ENCODE results near the gene PDE11A. TPM values are rescaled to one million over a fixed set of nuclear protein-coding genes. Genes with fewer than 3 reads are reported as not detected.

Gene PDE11A
- total RNA-seq, 1 donor from 2014 or later: 0.27 TPM

DNA sequence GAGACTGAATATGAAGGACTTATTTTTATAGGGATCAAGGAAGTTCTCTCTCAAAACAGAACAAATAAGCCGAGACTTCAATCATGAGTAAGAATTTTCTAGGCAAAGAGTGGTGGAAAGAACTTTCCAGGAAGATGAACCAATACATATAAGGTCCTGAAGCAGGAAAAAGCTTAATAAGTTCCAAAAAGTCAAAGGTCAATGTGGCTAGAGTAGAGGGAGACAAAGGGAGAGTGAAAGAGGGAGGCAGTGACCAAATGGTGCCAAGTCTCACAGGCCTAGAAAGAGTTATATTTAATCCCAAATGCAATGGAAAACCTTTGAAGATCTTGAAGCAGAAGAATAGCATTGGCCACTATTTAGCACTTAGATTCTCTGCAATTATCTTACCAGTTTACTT is 56.0 kb downstream of the PDE11A start:
- peaks cover 2% of the 10 kb centered on the region for H3K9me3 Mint-ChIP-seq (ENCODE audit: unreplicated experiment)
- no peaks in the 10 kb centered on the region for H3K4me1 Mint-ChIP-seq (ENCODE audit: low read depth, unreplicated experiment)

DNA sequence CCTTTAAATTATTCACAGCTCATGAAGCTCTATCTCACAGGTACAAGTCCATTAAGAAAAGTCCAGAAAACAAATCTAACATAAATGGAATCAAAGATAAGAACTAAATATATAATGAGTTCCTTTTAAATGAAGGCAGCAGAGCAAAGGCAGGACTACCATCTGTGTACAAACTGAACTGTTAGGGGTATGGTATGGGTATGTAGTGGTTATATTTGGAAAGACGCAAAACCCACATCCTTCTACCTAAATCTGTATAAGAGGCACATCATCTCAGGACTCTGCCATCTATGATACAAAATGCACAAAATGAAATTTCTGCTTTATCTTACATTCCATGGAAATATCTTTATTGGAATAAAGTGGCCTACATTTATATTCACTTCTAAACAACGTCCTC is 59.9 kb downstream of the PDE11A start:
- H3K27me3 Mint-ChIP-seq (ENCODE audit: unreplicated experiment): no peaks in the 10 kb centered on the region

More for the DNA sequence above, 56.0 kb downstream of the PDE11A start:
- no peak overlapping the region for H3K27ac Mint-ChIP-seq (ENCODE audit: unreplicated experiment)
- H3K27me3 Mint-ChIP-seq (ENCODE audit: unreplicated experiment): no peaks in the 10 kb centered on the region
- H3K36me3 Mint-ChIP-seq (ENCODE audit: unreplicated experiment): no peaks in the 10 kb centered on the region
- DNase-seq: no peak
- no peak overlapping the region for H3K4me3 Mint-ChIP-seq (ENCODE audit: unreplicated experiment)
- TF ChIP-seq, protein P1, sequence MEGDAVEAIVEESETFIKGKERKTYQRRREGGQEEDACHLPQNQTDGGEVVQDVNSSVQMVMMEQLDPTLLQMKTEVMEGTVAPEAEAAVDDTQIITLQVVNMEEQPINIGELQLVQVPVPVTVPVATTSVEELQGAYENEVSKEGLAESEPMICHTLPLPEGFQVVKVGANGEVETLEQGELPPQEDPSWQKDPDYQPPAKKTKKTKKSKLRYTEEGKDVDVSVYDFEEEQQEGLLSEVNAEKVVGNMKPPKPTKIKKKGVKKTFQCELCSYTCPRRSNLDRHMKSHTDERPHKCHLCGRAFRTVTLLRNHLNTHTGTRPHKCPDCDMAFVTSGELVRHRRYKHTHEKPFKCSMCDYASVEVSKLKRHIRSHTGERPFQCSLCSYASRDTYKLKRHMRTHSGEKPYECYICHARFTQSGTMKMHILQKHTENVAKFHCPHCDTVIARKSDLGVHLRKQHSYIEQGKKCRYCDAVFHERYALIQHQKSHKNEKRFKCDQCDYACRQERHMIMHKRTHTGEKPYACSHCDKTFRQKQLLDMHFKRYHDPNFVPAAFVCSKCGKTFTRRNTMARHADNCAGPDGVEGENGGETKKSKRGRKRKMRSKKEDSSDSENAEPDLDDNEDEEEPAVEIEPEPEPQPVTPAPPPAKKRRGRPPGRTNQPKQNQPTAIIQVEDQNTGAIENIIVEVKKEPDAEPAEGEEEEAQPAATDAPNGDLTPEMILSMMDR (IDR thresholded peaks at IDR 0.05; ENCODE audit: partially characterized antibody, unreplicated experiment): no peak

DNA sequence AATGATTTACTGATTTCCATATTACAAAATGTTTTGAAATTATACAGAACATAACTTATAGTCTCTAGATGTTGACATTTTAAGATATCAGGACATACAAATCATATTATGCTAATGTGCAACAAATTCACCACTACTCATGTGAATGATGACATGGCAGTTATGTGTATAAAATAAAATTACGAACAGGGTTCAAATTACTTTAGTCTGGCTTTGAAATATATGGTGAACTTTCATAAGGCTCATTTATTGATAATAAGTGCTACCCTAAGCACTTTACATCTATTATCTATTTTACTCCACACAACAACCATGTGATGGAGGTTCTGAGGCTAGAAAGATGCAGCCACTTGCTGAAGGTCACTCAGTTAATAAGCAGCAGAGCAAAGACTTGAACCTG is 62.8 kb downstream of the PDE11A start:
- Mint-ChIP-seq H3K27me3 (ENCODE audit: unreplicated experiment) (no peaks in the 10 kb centered on the region), H3K36me3 (ENCODE audit: unreplicated experiment) (no peaks in the 10 kb centered on the region), H3K9me3 (ENCODE audit: unreplicated experiment) (no peaks in the 10 kb centered on the region), H3K4me3 (ENCODE audit: unreplicated experiment) (no peak overlapping the region), H3K27ac (ENCODE audit: unreplicated experiment) (no peak overlapping the region), H3K4me1 (ENCODE audit: low read depth, unreplicated experiment) (no peaks in the 10 kb centered on the region)
- DNase-seq: no peak
- TF ChIP-seq, protein P1 (IDR thresholded peaks at IDR 0.05; ENCODE audit: partially characterized antibody, unreplicated experiment): no peak

More for the DNA sequence above, 59.9 kb downstream of the PDE11A start:
- Mint-ChIP-seq H3K4me1 (ENCODE audit: low read depth, unreplicated experiment) (no peaks in the 10 kb centered on the region), H3K36me3 (ENCODE audit: unreplicated experiment) (no peaks in the 10 kb centered on the region), H3K27ac (ENCODE audit: unreplicated experiment) (no peak overlapping the region), H3K4me3 (ENCODE audit: unreplicated experiment) (no peak overlapping the region), H3K9me3 (ENCODE audit: unreplicated experiment) (peaks cover 2% of the 10 kb centered on the region)
- DNase-seq: no peak
- TF ChIP-seq, protein P1 (IDR thresholded peaks at IDR 0.05; ENCODE audit: partially characterized antibody, unreplicated experiment): no peak

DNA sequence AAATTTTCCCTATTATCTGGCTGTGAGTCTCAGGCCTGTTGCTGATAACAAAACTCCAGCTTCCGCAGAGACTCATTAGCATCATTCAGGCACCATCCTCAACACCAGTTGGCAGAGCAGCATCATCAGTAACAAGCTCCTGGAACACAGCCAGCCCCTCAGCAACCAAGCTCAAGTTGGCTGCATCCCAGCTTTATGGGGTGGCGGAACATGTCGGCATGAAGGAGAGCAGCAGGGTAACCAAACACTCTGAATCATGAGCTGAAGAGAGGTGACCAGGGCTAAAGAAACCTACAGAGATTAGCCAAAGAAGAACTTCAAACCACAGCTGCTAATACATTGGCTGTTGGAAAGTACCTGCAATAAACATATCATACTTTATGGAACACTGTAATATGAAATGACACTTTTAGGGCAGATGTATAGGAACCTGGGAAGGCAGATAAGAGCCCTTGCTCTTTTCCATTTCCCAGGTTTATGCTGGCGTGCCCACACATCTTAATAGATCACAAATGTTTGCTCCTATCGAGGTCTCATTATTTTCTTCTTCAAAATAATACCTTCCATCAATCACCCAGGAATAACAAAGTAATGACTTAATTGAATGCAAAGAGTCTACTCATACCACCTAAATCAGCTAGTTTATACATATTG is 63.8 kb downstream of the PDE11A start:
- no peak overlapping the region for H3K27ac Mint-ChIP-seq (ENCODE audit: unreplicated experiment)
- H3K4me1 Mint-ChIP-seq (ENCODE audit: low read depth, unreplicated experiment): no peaks in the 10 kb centered on the region
- TF ChIP-seq, protein P1 (IDR thresholded peaks at IDR 0.05; ENCODE audit: partially characterized antibody, unreplicated experiment): no peak
- no peak overlapping the region for H3K4me3 Mint-ChIP-seq (ENCODE audit: unreplicated experiment)
- no peaks in the 10 kb centered on the region for H3K36me3 Mint-ChIP-seq (ENCODE audit: unreplicated experiment)
- no peaks in the 10 kb centered on the region for H3K9me3 Mint-ChIP-seq (ENCODE audit: unreplicated experiment)
- DNase-seq: no peak
- no peaks in the 10 kb centered on the region for H3K27me3 Mint-ChIP-seq (ENCODE audit: unreplicated experiment)

DNA sequence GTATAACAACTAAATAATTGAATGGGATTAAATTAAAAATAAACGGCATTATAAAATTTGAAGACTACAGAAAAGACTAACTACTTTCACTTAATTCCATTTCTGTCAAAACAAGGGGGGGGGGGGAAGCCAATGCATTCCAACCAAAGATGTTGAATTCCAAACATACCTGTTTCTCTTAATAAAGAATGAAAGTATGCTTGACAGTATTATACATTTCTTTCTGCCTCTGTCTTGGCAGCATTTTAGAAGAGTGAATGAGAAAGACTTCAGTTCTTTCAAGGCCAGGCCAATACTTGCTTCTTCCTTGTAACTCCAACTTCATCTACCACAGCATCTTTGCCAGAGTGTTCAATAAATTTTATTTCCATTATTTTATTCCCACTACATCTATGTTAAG is 65.9 kb downstream of the PDE11A start:
- TF ChIP-seq, protein P1 (IDR thresholded peaks at IDR 0.05; ENCODE audit: partially characterized antibody, unreplicated experiment): no peak
- Mint-ChIP-seq H3K27ac (ENCODE audit: unreplicated experiment) (no peak overlapping the region), H3K4me1 (ENCODE audit: low read depth, unreplicated experiment) (no peaks in the 10 kb centered on the region), H3K27me3 (ENCODE audit: unreplicated experiment) (no peaks in the 10 kb centered on the region), H3K9me3 (ENCODE audit: unreplicated experiment) (no peaks in the 10 kb centered on the region), H3K4me3 (ENCODE audit: unreplicated experiment) (no peak overlapping the region), H3K36me3 (ENCODE audit: unreplicated experiment) (no peaks in the 10 kb centered on the region)
- no peak for DNase-seq
